SH-SY5Y (cell line): ENCODE measurements around the gene SCN1B.

ENCODE experiments used
- GATA2 ChIP-seq: IDR thresholded peaks from 2 replicates; pipeline ENCODE4 v1.6.1; 2011; ENCODE audit warnings: mild to moderate bottlenecking, low read depth, low read length
- GATA3 ChIP-seq: IDR thresholded peaks from 2 replicates; pipeline ENCODE4 v1.6.1; 2011; ENCODE audit warnings: low read depth, mild to moderate bottlenecking, low read length, moderate library complexity

- TF ChIP-seq GATA2 (no peak), GATA3 (no peak)
Measured at GRCh38 chr19:35066121-35066520, 35.9 kb downstream of the SCN1B start.
